Lower leg skin (tissue), 3 donors: ENCODE measurements around the gene POTEI.
"Not testable (repeated sequence)": the region's sequence is repeated elsewhere in the genome, so short reads cannot be mapped to it uniquely, and the experiment has no call there.

Source experiments
- CTCF ChIP-seq, 3 donors: fragments of 450-650 bp; IDR thresholded peaks; one replicate each; pipeline ENCODE4 v1.5.1; 2016; ENCODE audit warnings: antibody characterized with exemption in 3 of 3, mild to moderate bottlenecking in 3 of 3, moderate library complexity in 2 of 3
- POLR2A ChIP-seq, 2 donors: fragments of 450-650 bp; IDR thresholded peaks; one replicate each; pipeline ENCODE4 v1.6.1; 2016 to 2017; ENCODE audit warnings: antibody characterized with exemption in 2 of 2, mild to moderate bottlenecking in 1 of 2, moderate library complexity in 1 of 2

- TF ChIP-seq CTCF, POLR2A (IDR thresholded peaks at IDR 0.05): not testable (repeated sequence)
These were observed 47.3 kb upstream of the POTEI start for GRCh38 chr2:130556441-130556840.
